Measurements from ENCODE around the gene CCDC124. TPM values are rescaled to one million over a fixed set of nuclear protein-coding genes. Genes with fewer than 3 reads are reported as not detected.

The CCDC124 gene
- total RNA-seq, 2 experiments from 2014 or later, result 107 to 118 TPM

GRCh38 chr19:17965370-17966128, 32.7 kb downstream of the CCDC124 start:
- Mint-ChIP-seq H3K4me1 (ENCODE audit: low read depth) (peaks cover 9% of the 10 kb centered on the region), H3K36me3 (ENCODE audit: low read depth) (no peaks in the 10 kb centered on the region), H3K9me3 (no peaks in the 10 kb centered on the region), H3K27me3 (ENCODE audit: low read depth) (peaks cover 36% of the 10 kb centered on the region), H3K27ac (no peak overlapping the region), H3K4me3 (no peak overlapping the region)
- no peak for DNase-seq
- CTCF ChIA-PET, result interaction anchor here (0.8 to 1.0 kb wide), 2 partner anchors 20 to 32 kb away, joined by 3 to 4 read pairs; no protein-coding TSS in a partner anchor
- intact Hi-C loops (cut with micrococcal nuclease), result no loop called here

- Mint-ChIP-seq H3K27ac (no peak overlapping the region), H3K4me3 (no peak overlapping the region), H3K4me1 (ENCODE audit: low read depth) (peaks cover 9% of the 10 kb centered on the region), H3K36me3 (ENCODE audit: low read depth) (no peaks in the 10 kb centered on the region), H3K9me3 (no peaks in the 10 kb centered on the region), H3K27me3 (ENCODE audit: low read depth) (peaks cover 36% of the 10 kb centered on the region)
- intact Hi-C loops (cut with micrococcal nuclease), result no loop called here
- DNase-seq, result no peak
- CTCF ChIA-PET, result interaction anchor here (0.8 to 1.0 kb wide), 2 partner anchors 20 to 31 kb away, joined by 3 to 4 read pairs; no protein-coding TSS in a partner anchor
Measured at GRCh38 chr19:17966129-17966483, 33.3 kb downstream of the CCDC124 start.

GRCh38 chr19:17966550-17967256, 33.9 kb downstream of the CCDC124 start, which contains the start of gene KCNN1:
Gene KCNN1, plus strand, starts transcription at chr19:17967107. Its CDS starts 6,782 bp downstream, at chr19:17973889.
- intact Hi-C loops (cut with micrococcal nuclease), result no loop called here
- Mint-ChIP-seq H3K9me3 (no peaks in the 10 kb centered on the region), H3K27ac (no peak within 1 kb of the TSS), H3K4me1 (ENCODE audit: low read depth) (peaks cover 9% of the 10 kb centered on the region), H3K36me3 (ENCODE audit: low read depth) (no peaks in the 10 kb centered on the region), H3K27me3 (ENCODE audit: low read depth) (peaks cover 36% of the 10 kb centered on the region), H3K4me3 (no peak within 1 kb of the TSS)
- DNase-seq, result no peak
- CTCF ChIA-PET, result interaction anchor here (0.8 kb wide), 1 partner anchor 31 kb away, joined by 4 read pairs; no protein-coding TSS in a partner anchor

DNA sequence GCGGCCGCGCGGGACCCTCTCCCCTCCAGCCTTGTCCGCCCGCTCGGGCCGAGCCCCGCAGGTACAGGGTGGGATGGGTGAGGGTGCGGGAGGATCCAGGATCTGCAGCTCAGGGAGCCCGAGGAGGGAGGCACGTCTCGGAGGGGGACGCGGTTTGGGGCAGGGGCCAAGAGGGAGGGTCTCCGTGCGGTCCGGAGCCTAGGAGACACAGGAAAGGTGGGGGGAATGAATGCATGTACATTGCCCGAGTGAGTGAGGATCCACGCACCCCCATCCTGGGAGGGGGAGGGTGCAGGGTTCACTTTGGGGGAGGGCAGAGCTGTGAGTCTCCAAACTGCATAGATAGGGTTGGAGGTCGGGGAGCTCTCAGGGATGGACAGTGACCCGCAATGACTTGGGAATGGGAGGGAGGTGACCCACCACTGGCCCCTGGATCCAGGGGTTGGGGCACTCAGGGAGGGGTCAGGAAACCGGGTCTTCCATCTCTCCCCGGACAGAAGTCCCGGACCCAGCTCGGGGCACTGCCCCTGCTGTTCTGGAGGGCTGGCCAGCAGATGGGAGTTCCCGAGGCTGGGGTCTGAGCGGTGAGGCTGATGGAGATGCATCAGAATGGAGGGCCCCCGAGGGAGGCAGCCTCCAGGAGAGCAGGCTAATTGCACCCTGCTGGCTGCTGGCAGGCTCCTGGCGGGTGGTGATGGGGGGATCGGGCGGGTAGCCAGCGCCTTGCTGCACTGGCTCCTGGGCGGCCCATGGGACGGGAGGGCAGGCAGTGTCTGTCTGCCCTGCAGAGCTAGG, 34.6 kb downstream of the CCDC124 start:
- no peak overlapping the region for H3K27ac Mint-ChIP-seq
- peaks cover 33% of the 10 kb centered on the region for H3K27me3 Mint-ChIP-seq (ENCODE audit: low read depth)
- no peaks in the 10 kb centered on the region for H3K36me3 Mint-ChIP-seq (ENCODE audit: low read depth)
- no peaks in the 10 kb centered on the region for H3K9me3 Mint-ChIP-seq
- intact Hi-C loops (cut with micrococcal nuclease), result no loop called here
- CTCF ChIA-PET, result interaction anchor here (0.6 kb wide), 1 partner anchor 283 kb away, joined by 3 read pairs; no protein-coding TSS in a partner anchor
- no peak for DNase-seq
- H3K4me3 Mint-ChIP-seq, result no peak overlapping the region
- peaks cover 9% of the 10 kb centered on the region for H3K4me1 Mint-ChIP-seq (ENCODE audit: low read depth)

GRCh38 chr19:17968362-17968761, 35.5 kb downstream of the CCDC124 start:
- no peaks in the 10 kb centered on the region for H3K36me3 Mint-ChIP-seq (ENCODE audit: low read depth)
- H3K9me3 Mint-ChIP-seq, result no peaks in the 10 kb centered on the region
- CTCF ChIA-PET, result interaction anchor here (0.8 to 1.4 kb wide), 2 partner anchors 9 to 30 kb away, joined by 3 to 7 read pairs; no protein-coding TSS in a partner anchor
- no peak overlapping the region for H3K4me3 Mint-ChIP-seq
- no peak for DNase-seq
- H3K4me1 Mint-ChIP-seq (ENCODE audit: low read depth), result peaks cover 9% of the 10 kb centered on the region
- no peak overlapping the region for H3K27ac Mint-ChIP-seq
- H3K27me3 Mint-ChIP-seq (ENCODE audit: low read depth), result peaks cover 33% of the 10 kb centered on the region
- intact Hi-C loops (cut with micrococcal nuclease), result no loop called here

DNA sequence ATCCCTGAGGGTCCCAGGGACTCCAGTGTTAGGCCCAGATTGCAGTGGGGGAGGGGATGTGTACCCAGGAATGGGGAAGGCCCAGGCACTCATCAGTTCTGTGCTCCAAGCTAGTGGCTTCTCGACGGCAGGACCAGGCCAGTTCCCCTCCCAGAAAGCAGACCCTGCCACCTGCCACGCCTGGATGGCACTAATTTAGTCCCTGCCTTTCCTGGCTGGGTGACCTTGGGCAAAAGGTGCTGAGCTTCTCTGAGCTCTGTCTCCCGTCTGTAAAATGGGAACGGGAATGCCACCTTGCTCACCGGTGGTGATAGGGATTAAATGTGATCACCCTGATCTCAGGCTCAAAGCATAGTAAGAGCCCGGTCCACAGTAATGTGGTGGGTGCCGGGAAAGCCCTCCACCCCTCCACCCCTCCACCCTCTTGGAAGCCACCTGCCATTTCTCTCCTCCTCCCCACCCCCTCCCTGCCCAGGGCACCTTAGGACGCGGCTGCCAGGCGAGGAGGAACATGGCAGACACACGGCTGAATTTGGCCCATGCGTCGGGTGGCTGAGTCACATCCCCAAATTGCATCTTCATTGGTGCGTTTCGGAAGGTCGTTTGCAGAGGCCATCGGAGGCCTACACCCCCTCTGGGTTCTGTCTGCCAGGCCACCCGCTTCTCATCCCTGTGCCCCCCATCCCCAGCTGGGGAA, 36.4 kb downstream of the CCDC124 start:
- Mint-ChIP-seq H3K4me1 (ENCODE audit: low read depth) (peaks cover 9% of the 10 kb centered on the region), H3K27ac (no peak overlapping the region), H3K4me3 (no peak overlapping the region), H3K27me3 (ENCODE audit: low read depth) (peaks cover 29% of the 10 kb centered on the region), H3K36me3 (ENCODE audit: low read depth) (no peaks in the 10 kb centered on the region), H3K9me3 (no peaks in the 10 kb centered on the region)
- intact Hi-C loops (cut with micrococcal nuclease), result no loop called here
- CTCF ChIA-PET, result interaction anchor here (0.8 to 1.4 kb wide), 2 partner anchors 10 to 31 kb away, joined by 3 to 7 read pairs; no protein-coding TSS in a partner anchor
- DNase-seq, result no peak

- Mint-ChIP-seq H3K4me3 (no peak overlapping the region), H3K27me3 (ENCODE audit: low read depth) (peaks cover 4% of the 10 kb centered on the region), H3K36me3 (ENCODE audit: low read depth) (no peaks in the 10 kb centered on the region), H3K9me3 (no peaks in the 10 kb centered on the region), H3K4me1 (ENCODE audit: low read depth) (peaks cover 3% of the 10 kb centered on the region), H3K27ac (no peak overlapping the region)
- DNase-seq, result no peak
- CTCF ChIA-PET, result no interaction called here
- intact Hi-C loops (cut with micrococcal nuclease), result no loop called here
Measured at GRCh38 chr19:17972230-17972629, 39.4 kb downstream of the CCDC124 start.

- intact Hi-C loops (cut with micrococcal nuclease), result no loop called here
- no peaks in the 10 kb centered on the region for H3K4me1 Mint-ChIP-seq (ENCODE audit: low read depth)
Measured at GRCh38 chr19:17973759-17974158, 40.9 kb downstream of the CCDC124 start.

GRCh38 chr19:17974551-17974950, 41.7 kb downstream of the CCDC124 start:
- Mint-ChIP-seq H3K36me3 (ENCODE audit: low read depth) (no peaks in the 10 kb centered on the region), H3K9me3 (no peaks in the 10 kb centered on the region), H3K27ac (no peak overlapping the region), H3K4me1 (ENCODE audit: low read depth) (no peaks in the 10 kb centered on the region), H3K27me3 (ENCODE audit: low read depth) (peaks cover 3% of the 10 kb centered on the region), H3K4me3 (no peak overlapping the region)
- DNase-seq, result no peak
- intact Hi-C loops (cut with micrococcal nuclease), result no loop called here
- CTCF ChIA-PET, result no interaction called here

More at GRCh38 chr19:17973759-17974158, 40.9 kb downstream of the CCDC124 start:
- CTCF ChIA-PET, result no interaction called here
- no peak overlapping the region for H3K4me3 Mint-ChIP-seq
- no peaks in the 10 kb centered on the region for H3K27me3 Mint-ChIP-seq (ENCODE audit: low read depth)
- H3K9me3 Mint-ChIP-seq, result no peaks in the 10 kb centered on the region
- DNase-seq, result no peak
- H3K36me3 Mint-ChIP-seq (ENCODE audit: low read depth), result no peaks in the 10 kb centered on the region
- no peak overlapping the region for H3K27ac Mint-ChIP-seq

- no peak for DNase-seq
- intact Hi-C loops (cut with micrococcal nuclease), result no loop called here
- H3K4me1 Mint-ChIP-seq (ENCODE audit: low read depth), result no peaks in the 10 kb centered on the region
- H3K4me3 Mint-ChIP-seq, result no peak overlapping the region
- H3K36me3 Mint-ChIP-seq (ENCODE audit: low read depth), result no peaks in the 10 kb centered on the region
- CTCF ChIA-PET, result no interaction called here
- peaks cover 5% of the 10 kb centered on the region for H3K27me3 Mint-ChIP-seq (ENCODE audit: low read depth)
- no peaks in the 10 kb centered on the region for H3K9me3 Mint-ChIP-seq
- no peak overlapping the region for H3K27ac Mint-ChIP-seq
Measured at GRCh38 chr19:17975032-17975431, 42.2 kb downstream of the CCDC124 start.

DNA sequence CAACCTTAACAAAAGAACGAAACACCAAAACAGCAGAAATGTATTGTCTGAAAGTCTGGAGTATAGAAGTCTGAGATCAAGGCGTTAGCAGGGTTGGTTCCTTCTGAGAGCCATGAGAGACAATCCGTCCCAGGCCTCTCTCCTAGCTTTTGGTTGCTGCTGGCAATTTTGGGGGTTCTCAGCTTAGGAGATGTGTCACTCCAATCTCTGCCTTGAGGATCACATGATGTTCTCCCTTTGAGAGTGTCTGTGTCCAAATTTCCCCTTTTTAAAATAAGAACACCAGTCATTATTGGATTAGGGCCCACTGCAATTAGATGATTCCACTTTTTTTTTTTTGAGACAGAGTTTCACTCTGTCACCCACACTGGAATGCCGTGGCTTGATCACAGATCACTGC, 44.2 kb downstream of the CCDC124 start:
- CTCF ChIA-PET, result interaction anchor here (1.1 kb wide), 1 partner anchor 20 kb away, joined by 5 read pairs; no protein-coding TSS in a partner anchor
- Mint-ChIP-seq H3K27ac (no peak overlapping the region), H3K27me3 (ENCODE audit: low read depth) (peaks cover 8% of the 10 kb centered on the region), H3K4me1 (ENCODE audit: low read depth) (peaks cover 2% of the 10 kb centered on the region), H3K36me3 (ENCODE audit: low read depth) (no peaks in the 10 kb centered on the region), H3K9me3 (no peaks in the 10 kb centered on the region), H3K4me3 (no peak overlapping the region)
- DNase-seq, result no peak
- intact Hi-C loops (cut with micrococcal nuclease), result no loop called here

All from activated naive CD4-positive, alpha-beta T cell treated with anti-CD3 and anti-CD28 coated beads for 36 hours (primary cell).